GM12872 (cell line): ENCODE results near the gene FARS2.

ENCODE experiments used
- TF ChIP-seq, protein P1 (sequence below): IDR thresholded peaks from 3 replicates; pipeline ENCODE4 v1.5.1; 2011; ENCODE audit warnings: low read depth, mild to moderate bottlenecking, low read length, moderate library complexity; ENCODE audit not compliant: insufficient read depth

FARS2 gene

DNA sequence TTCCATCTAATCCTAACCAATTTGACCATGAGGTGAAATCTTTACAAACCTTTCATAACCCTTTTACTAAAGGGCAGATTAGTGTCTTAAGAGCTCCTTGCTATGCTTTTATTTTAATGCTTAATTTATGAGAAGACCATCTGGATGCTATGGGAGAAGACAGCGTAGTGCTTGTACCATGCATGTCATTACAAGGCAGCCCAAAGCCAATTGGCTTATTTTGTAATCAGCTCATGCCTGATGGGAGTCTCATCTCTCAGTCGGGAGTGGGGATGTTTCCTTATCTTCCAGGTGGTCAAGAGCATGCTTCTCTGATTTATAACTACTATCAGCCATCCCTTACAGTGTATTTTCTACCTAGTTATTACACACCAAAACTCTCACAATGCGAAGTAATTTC is 304.7 kb downstream of the FARS2 start:
- TF ChIP-seq, protein P1, sequence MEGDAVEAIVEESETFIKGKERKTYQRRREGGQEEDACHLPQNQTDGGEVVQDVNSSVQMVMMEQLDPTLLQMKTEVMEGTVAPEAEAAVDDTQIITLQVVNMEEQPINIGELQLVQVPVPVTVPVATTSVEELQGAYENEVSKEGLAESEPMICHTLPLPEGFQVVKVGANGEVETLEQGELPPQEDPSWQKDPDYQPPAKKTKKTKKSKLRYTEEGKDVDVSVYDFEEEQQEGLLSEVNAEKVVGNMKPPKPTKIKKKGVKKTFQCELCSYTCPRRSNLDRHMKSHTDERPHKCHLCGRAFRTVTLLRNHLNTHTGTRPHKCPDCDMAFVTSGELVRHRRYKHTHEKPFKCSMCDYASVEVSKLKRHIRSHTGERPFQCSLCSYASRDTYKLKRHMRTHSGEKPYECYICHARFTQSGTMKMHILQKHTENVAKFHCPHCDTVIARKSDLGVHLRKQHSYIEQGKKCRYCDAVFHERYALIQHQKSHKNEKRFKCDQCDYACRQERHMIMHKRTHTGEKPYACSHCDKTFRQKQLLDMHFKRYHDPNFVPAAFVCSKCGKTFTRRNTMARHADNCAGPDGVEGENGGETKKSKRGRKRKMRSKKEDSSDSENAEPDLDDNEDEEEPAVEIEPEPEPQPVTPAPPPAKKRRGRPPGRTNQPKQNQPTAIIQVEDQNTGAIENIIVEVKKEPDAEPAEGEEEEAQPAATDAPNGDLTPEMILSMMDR, result no peak

- TF ChIP-seq, protein P1, result no peak
Observed at GRCh38 chr6:5566718-5567117, 305.4 kb downstream of the FARS2 start.

DNA sequence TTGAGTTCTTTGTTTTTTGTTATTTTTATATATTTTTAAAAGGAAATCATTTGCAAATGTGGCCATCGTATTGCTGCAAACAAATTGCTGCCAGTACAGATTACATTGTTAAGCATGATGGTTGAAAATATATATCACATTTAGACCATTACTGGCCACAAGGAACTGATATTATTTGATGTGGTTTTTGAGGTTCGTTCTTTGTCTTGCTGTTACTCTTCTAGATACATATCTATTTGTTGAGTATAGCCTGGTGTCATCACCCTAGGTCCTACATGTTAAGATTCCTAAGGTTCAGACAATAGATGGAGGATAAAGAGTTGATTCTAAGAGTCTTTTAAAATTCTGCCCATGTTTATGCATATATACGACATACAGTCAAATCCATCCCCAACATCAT is 306.0 kb downstream of the FARS2 start:
- TF ChIP-seq, protein P1, result no peak

- TF ChIP-seq, protein P1, result no peak
Observed at GRCh38 chr6:5567890-5568289, 306.6 kb downstream of the FARS2 start.

DNA sequence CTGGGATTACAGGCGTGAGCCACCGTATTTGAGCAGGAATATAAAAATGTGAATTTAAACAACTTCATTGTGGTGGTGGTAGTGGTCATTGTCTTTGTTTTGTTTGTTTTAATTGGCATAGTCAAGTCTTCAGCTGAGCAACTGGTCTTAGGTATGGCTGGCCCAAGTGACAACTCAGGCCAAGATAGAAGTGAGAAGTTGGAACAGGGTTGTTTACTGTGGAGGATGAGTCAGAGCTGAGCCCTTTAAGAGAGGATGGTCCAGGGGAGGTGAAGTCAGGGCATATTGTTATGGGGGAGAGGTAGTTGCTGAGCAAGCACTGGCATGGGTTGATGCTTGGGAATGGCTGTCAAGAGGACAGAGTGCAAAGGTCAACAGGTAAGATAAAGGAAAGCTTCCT is 308.2 kb downstream of the FARS2 start:
- TF ChIP-seq, protein P1, result no peak

- TF ChIP-seq, protein P1, result no peak
Observed at GRCh38 chr6:5570641-5571040, 309.3 kb downstream of the FARS2 start.

DNA sequence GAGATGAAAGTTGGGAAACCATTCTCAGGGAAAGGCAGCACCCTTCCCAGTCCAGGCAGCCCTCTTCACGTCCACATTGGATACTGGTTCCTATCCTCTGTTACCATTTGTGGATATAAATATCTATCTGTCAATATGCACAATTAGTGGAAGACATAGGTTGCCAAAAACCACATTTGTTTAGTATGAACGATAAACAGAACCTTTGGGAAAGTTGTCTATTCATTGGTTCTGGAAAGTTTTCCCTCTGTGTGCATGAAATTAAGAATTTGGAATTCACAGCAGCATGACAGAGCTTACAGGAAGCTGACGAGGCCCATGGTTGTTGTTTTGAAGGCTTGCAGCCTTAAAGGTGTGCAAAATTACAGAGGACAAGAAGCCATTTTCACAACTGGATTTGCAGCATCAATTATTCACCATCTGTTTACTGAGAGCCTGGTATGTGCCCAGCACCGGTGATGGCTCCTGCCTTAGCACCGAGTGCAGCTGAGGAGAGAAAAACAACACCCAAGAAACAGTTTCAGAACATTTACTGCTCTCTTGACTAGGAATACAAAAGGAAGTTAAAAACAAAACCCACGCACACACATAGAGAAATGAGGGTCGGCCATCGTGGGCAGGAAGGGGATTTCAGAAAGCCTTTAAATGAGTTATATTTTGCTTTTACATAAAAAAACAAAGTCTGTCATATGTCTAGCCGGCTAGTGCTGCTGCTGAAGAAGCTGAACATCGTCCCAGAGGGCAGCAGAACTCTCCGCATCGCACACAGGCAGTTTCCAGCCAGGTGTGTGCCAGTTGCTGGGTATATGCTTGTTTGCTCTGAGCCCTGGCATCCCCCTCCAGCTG is 319.6 kb downstream of the FARS2 start:
- TF ChIP-seq, protein P1, result no peak
